HG03039 (cell line): ENCODE results near the gene NCAN.

Source experiments
- ATAC-seq: cut with Tn5 transposase; IDR thresholded peaks from one replicate; pipeline ENCODE4 v1.9.1; 2021; ENCODE audit warnings: mild to moderate bottlenecking, moderate library complexity; ENCODE audit not compliant: unreplicated experiment

Gene NCAN

GRCh38 chr19:19258589-19259338 is 47.0 kb downstream of the NCAN start:
- no peak for ATAC-seq

- no peak for ATAC-seq
Observed at GRCh38 chr19:19259741-19260140, 48.0 kb downstream of the NCAN start.

- ATAC-seq: no peak
Observed at GRCh38 chr19:19260417-19261214, 48.9 kb downstream of the NCAN start.

GRCh38 chr19:19261350-19262189 is 49.8 kb downstream of the NCAN start:
- ATAC-seq: no peak

GRCh38 chr19:19262190-19263057 is 50.7 kb downstream of the NCAN start:
- ATAC-seq: no peak

- no peak for ATAC-seq
Observed at GRCh38 chr19:19263886-19264487, 52.2 kb downstream of the NCAN start.

- no peak for ATAC-seq
Observed at GRCh38 chr19:19267305-19267704, 55.5 kb downstream of the NCAN start.

GRCh38 chr19:19268453-19269385 is 57.0 kb downstream of the NCAN start:
- no peak for ATAC-seq

GRCh38 chr19:19269952-19270694 is 58.4 kb downstream of the NCAN start:
- no peak for ATAC-seq

GRCh38 chr19:19270749-19271571 is 59.2 kb downstream of the NCAN start:
- no peak for ATAC-seq

GRCh38 chr19:19271828-19272599 is 60.3 kb downstream of the NCAN start:
- ATAC-seq: no peak

- no peak for ATAC-seq
Observed at GRCh38 chr19:19274146-19274545, 62.4 kb downstream of the NCAN start.

- no peak for ATAC-seq
Observed at GRCh38 chr19:19274716-19275565, 63.2 kb downstream of the NCAN start.

- no peak for ATAC-seq
Observed at GRCh38 chr19:19276386-19276785, 64.6 kb downstream of the NCAN start.

- no peak for ATAC-seq
Observed at GRCh38 chr19:19276851-19277250, 65.1 kb downstream of the NCAN start.

- ATAC-seq: no peak
Observed at GRCh38 chr19:19278315-19278714, 66.6 kb downstream of the NCAN start.
